Measurements from ENCODE around the gene GFOD1.
"Not testable (repeated sequence)": the region's sequence is repeated elsewhere in the genome, so short reads cannot be mapped to it uniquely, and the experiment has no call there.

The GFOD1 gene

DNA sequence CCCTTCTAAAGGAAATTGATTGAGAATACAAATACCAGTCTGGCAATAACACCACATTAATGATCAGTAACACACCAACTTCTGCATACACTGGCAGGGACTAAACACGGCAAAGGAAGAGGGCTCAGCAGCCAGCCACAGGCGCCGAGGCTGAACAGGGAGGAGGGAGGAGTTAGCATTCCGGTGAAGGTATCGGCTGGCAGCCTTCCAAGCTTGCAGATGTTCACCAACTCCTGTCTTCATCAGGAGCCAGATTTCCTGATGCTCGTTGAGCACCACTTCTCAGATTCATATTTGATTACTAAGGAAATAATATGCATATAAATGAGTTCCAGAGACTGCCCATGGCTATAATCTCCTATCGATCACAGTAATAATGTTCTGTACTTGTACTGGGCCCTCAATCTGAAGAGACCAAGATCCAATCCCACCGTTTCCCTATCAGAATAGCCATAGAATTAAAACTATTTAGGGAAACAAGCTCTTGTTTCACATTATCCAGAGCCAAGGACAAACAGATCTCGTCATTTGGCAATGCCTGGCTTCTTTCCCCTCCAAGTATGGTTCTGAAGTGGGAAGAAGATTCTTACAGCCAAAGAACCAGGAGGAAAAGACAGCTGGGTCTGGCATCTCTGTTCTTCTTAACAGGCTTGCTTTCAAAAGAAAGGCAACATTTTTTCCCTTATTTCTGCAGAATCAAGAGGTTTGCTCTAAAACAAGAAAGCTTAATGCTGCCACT, 42.2 kb downstream of the GFOD1 start:
- TF ChIP-seq TCF4 (CRISPR knock-in tag; IDR thresholded peaks at IDR 0.05; ENCODE audit: borderline replicate concordance) (peak; percentile 33; the same call in 1 of the 2 replicates), RARB (CRISPR knock-in tag; IDR thresholded peaks at IDR 0.05) (no peak)
- ATAC-seq: peak; percentile 77

- no peak for ATAC-seq
- TF ChIP-seq RARB (CRISPR knock-in tag; IDR thresholded peaks at IDR 0.05): no peak
- no peak for TF ChIP-seq ZC3H10 (CRISPR knock-in tag; IDR thresholded peaks at IDR 0.05)
- no peak for TF ChIP-seq TCF4 (CRISPR knock-in tag; IDR thresholded peaks at IDR 0.05; ENCODE audit: borderline replicate concordance)
- no peak for TF ChIP-seq ZFP3 (CRISPR knock-in tag; IDR thresholded peaks at IDR 0.05)
- TF ChIP-seq GLIS3 (CRISPR knock-in tag; IDR thresholded peaks at IDR 0.05): no peak
- TF ChIP-seq TOX (CRISPR knock-in tag; IDR thresholded peaks at IDR 0.05; ENCODE audit: borderline replicate concordance): no peak
- TF ChIP-seq CSRNP3 (CRISPR knock-in tag; IDR thresholded peaks at IDR 0.05): no peak
- TF ChIP-seq ZNF70 (CRISPR knock-in tag; IDR thresholded peaks at IDR 0.05): no peak
Observed at GRCh38 chr6:13444604-13445003, 42.8 kb downstream of the GFOD1 start.

DNA sequence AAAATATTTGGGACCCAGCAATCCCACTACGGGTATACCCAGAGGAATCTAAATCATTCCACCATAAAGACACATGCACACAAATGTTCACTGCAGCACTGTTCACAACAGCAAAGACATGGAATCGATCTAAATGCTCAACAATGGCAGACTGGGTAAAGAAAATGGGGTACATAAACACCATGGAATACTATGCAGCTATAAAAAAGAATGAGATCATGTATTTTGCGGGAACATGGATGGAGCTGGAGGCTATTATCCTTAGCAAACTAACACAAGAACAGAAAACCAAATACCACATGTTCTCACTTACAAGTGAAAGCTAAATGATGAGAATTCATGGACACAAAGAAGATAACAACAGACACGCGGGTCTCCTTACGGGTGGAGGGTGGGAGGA, 43.4 kb downstream of the GFOD1 start:
- not testable (repeated sequence) for ATAC-seq

GRCh38 chr6:13441778-13442177, 45.6 kb downstream of the GFOD1 start:
- TF ChIP-seq, protein P1, sequence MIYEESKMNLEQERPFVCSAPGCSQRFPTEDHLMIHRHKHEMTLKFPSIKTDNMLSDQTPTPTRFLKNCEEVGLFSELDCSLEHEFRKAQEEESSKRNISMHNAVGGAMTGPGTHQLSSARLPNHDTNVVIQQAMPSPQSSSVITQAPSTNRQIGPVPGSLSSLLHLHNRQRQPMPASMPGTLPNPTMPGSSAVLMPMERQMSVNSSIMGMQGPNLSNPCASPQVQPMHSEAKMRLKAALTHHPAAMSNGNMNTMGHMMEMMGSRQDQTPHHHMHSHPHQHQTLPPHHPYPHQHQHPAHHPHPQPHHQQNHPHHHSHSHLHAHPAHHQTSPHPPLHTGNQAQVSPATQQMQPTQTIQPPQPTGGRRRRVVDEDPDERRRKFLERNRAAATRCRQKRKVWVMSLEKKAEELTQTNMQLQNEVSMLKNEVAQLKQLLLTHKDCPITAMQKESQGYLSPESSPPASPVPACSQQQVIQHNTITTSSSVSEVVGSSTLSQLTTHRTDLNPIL (CRISPR knock-in tag; IDR thresholded peaks at IDR 0.05; ENCODE audit: low read depth): no peak
- TF ChIP-seq ZNF565 (CRISPR knock-in tag; conservative IDR thresholded peaks at IDR 0.05; ENCODE audit: low read depth): no peak
- no peak for TF ChIP-seq ZFP30 (CRISPR knock-in tag; IDR thresholded peaks at IDR 0.05)
- TF ChIP-seq GLIS3 (CRISPR knock-in tag; IDR thresholded peaks at IDR 0.05): no peak
- no peak for TF ChIP-seq ZC3H10 (CRISPR knock-in tag; IDR thresholded peaks at IDR 0.05)
- TF ChIP-seq ISL1 (CRISPR knock-in tag; IDR thresholded peaks at IDR 0.05): no peak
- TF ChIP-seq, protein P2, sequence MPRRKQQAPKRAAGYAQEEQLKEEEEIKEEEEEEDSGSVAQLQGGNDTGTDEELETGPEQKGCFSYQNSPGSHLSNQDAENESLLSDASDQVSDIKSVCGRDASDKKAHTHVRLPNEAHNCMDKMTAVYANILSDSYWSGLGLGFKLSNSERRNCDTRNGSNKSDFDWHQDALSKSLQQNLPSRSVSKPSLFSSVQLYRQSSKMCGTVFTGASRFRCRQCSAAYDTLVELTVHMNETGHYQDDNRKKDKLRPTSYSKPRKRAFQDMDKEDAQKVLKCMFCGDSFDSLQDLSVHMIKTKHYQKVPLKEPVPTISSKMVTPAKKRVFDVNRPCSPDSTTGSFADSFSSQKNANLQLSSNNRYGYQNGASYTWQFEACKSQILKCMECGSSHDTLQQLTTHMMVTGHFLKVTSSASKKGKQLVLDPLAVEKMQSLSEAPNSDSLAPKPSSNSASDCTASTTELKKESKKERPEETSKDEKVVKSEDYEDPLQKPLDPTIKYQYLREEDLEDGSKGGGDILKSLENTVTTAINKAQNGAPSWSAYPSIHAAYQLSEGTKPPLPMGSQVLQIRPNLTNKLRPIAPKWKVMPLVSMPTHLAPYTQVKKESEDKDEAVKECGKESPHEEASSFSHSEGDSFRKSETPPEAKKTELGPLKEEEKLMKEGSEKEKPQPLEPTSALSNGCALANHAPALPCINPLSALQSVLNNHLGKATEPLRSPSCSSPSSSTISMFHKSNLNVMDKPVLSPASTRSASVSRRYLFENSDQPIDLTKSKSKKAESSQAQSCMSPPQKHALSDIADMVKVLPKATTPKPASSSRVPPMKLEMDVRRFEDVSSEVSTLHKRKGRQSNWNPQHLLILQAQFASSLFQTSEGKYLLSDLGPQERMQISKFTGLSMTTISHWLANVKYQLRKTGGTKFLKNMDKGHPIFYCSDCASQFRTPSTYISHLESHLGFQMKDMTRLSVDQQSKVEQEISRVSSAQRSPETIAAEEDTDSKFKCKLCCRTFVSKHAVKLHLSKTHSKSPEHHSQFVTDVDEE (CRISPR knock-in tag; IDR thresholded peaks at IDR 0.05): no peak
- no peak for TF ChIP-seq BACH2 (CRISPR knock-in tag; IDR thresholded peaks at IDR 0.05; ENCODE audit: borderline replicate concordance)
- TF ChIP-seq TOX (CRISPR knock-in tag; IDR thresholded peaks at IDR 0.05; ENCODE audit: borderline replicate concordance): no peak
- TF ChIP-seq ARNTL (CRISPR knock-in tag; IDR thresholded peaks at IDR 0.05; ENCODE audit: borderline replicate concordance, low read depth): no peak
- TF ChIP-seq OSR1 (CRISPR knock-in tag; IDR thresholded peaks at IDR 0.05): no peak
- TF ChIP-seq RARB (CRISPR knock-in tag; IDR thresholded peaks at IDR 0.05): no peak
- TF ChIP-seq CSDC2 (CRISPR knock-in tag; IDR thresholded peaks at IDR 0.05): no peak
- TF ChIP-seq SNAI2 (CRISPR knock-in tag; IDR thresholded peaks at IDR 0.05): no peak
- TF ChIP-seq PATZ1 (CRISPR knock-in tag; IDR thresholded peaks at IDR 0.05; ENCODE audit: borderline replicate concordance): no peak
- no peak for TF ChIP-seq TCF4 (CRISPR knock-in tag; IDR thresholded peaks at IDR 0.05; ENCODE audit: borderline replicate concordance)
- no peak for ATAC-seq

- no peak for ATAC-seq
- TF ChIP-seq ZFP30 (CRISPR knock-in tag; IDR thresholded peaks at IDR 0.05): no peak
- TF ChIP-seq ZNF8 (CRISPR knock-in tag; IDR thresholded peaks at IDR 0.05): no peak
- TF ChIP-seq ZNF565 (CRISPR knock-in tag; conservative IDR thresholded peaks at IDR 0.05; ENCODE audit: low read depth): no peak
- no peak for TF ChIP-seq GLIS3 (CRISPR knock-in tag; IDR thresholded peaks at IDR 0.05)
- no peak for TF ChIP-seq POU6F1 (CRISPR knock-in tag; IDR thresholded peaks at IDR 0.05; ENCODE audit: borderline replicate concordance, low read depth)
- TF ChIP-seq OSR1 (CRISPR knock-in tag; IDR thresholded peaks at IDR 0.05): no peak
- no peak for TF ChIP-seq ESRRG (CRISPR knock-in tag; IDR thresholded peaks at IDR 0.05)
- TF ChIP-seq RARB (CRISPR knock-in tag; IDR thresholded peaks at IDR 0.05): no peak
- no peak for TF ChIP-seq ZNF70 (CRISPR knock-in tag; IDR thresholded peaks at IDR 0.05)
- no peak for TF ChIP-seq ISL1 (CRISPR knock-in tag; IDR thresholded peaks at IDR 0.05)
- TF ChIP-seq SNAI2 (CRISPR knock-in tag; IDR thresholded peaks at IDR 0.05): no peak
- no peak for TF ChIP-seq TOX (CRISPR knock-in tag; IDR thresholded peaks at IDR 0.05; ENCODE audit: borderline replicate concordance)
- TF ChIP-seq ZFP3 (CRISPR knock-in tag; IDR thresholded peaks at IDR 0.05): no peak
- TF ChIP-seq CSRNP3 (CRISPR knock-in tag; IDR thresholded peaks at IDR 0.05): no peak
Observed at GRCh38 chr6:13439644-13440043, 47.8 kb downstream of the GFOD1 start.

Measured in SK-N-SH treated with all-trans-retinoic acid at 6 μM for 48 hours (cell line).